H1 (cell line): Measurements from ENCODE around the gene LMBR1.

Experiments
- ATF3 ChIP-seq: IDR thresholded peaks from 2 replicates; pipeline ENCODE4 v1.6.1; 2011; ENCODE audit warnings: low read depth, mild to moderate bottlenecking, low read length; ENCODE audit not compliant: insufficient read depth
- CTCF ChIP-seq, 3 experiments: IDR thresholded peaks; 1 replicate in 2 of 3; 2 replicates in 1 of 3; pipeline versions ENCODE4 v1.5.1 to v1.6.1; 2011; ENCODE audit warnings: low read length in 3 of 3, mild to moderate bottlenecking in 3 of 3, inconsistent platforms in 2 of 3, low read depth in 1 of 3, moderate library complexity in 1 of 3; ENCODE audit not compliant: insufficient read depth in 1 of 3; ENCODE audit errors: control extremely low read depth in 1 of 3
- EZH2 ChIP-seq: fragments of 200-600 bp; sonication (generic); IDR thresholded peaks from 2 replicates; pipeline ENCODE4 v1.7.1; 2012; ENCODE audit warnings: low read depth, mild to moderate bottlenecking, moderate library complexity, low read length, inconsistent platforms; ENCODE audit not compliant: severe bottlenecking
- GABPA ChIP-seq: IDR thresholded peaks from 2 replicates; pipeline ENCODE4 v1.6.1; 2011; ENCODE audit warnings: mild to moderate bottlenecking, low read length, moderate library complexity, borderline replicate concordance; ENCODE audit not compliant: insufficient read depth
- MAFK ChIP-seq: IDR thresholded peaks from 2 replicates; pipeline ENCODE4 v1.6.1; 2012; ENCODE audit warnings: low read depth, mild to moderate bottlenecking, improper control_type of control experiment, low read length
- RFX5 ChIP-seq: IDR thresholded peaks from 2 replicates; pipeline ENCODE4 v1.6.1; 2011; ENCODE audit warnings: low read depth, low read length, improper control_type of control experiment, borderline replicate concordance
- SP2 ChIP-seq: IDR thresholded peaks from 2 replicates; pipeline ENCODE4 v1.6.1; 2012; ENCODE audit warnings: mild to moderate bottlenecking, low read length, inconsistent platforms
- TAF1 ChIP-seq: IDR thresholded peaks from 2 replicates; pipeline ENCODE4 v1.6.1; 2011; ENCODE audit warnings: mild to moderate bottlenecking, low read depth, low read length
- TCF12 ChIP-seq: IDR thresholded peaks from 2 replicates; pipeline ENCODE4 v1.6.1; 2011; ENCODE audit warnings: low read depth, mild to moderate bottlenecking, low read length
- TEAD4 ChIP-seq: IDR thresholded peaks from 2 replicates; pipeline ENCODE4 v1.6.1; 2012; ENCODE audit warnings: low read depth, low read length, inconsistent platforms, mixed read lengths
- ZNF274 ChIP-seq: IDR thresholded peaks from 2 replicates; pipeline ENCODE4 v1.7.0; 2012; ENCODE audit warnings: low read length, borderline replicate concordance; ENCODE audit errors: extremely low read depth

- TF ChIP-seq CTCF (IDR thresholded peaks at IDR 0.05; ENCODE audit: control extremely low read depth in 1 of 3, insufficient read depth in 1 of 3, low read depth in 1 of 3, low read length in 3 of 3) (no peak), GABPA (no peak), MAFK (no peak), TCF12 (no peak), TEAD4 (no peak), SP2 (no peak), TAF1 (no peak), EZH2 (no peak), RFX5 (no peak), ZNF274 (no peak), ATF3 (no peak)
These were observed 133.8 kb downstream of the LMBR1 start for GRCh38 chr7:156759143-156759542.
